ENCODE data around the gene PACS1.

- TF ChIP-seq CTCF (IDR thresholded peaks at IDR 0.05), result no peak
- TF ChIP-seq POLR2A (IDR thresholded peaks at IDR 0.05), result no peak
- TF ChIP-seq EP300 (IDR thresholded peaks at IDR 0.05), result no peak
Observed at GRCh38 chr11:66112601-66113499, 42.8 kb downstream of the PACS1 start.

Measured in ovary (tissue), 3 donors.